T-cell (primary cell): ENCODE measurements around the gene NAGK. TPM values are rescaled to one million over a fixed set of nuclear protein-coding genes. Genes with fewer than 3 reads are reported as not detected.

Experiments used
- total RNA-seq, 35 experiments: library from RNA in 6 of 35; stranded (reverse) in 6 of 35; fragments of 120-200 nt in 1 of 35; gene quantifications; one replicate each; pipeline versions ENCODE4 v1.2.1 to v1.2.4 and lab custom pipeline; 2013 to 2026

The NAGK gene
- total RNA-seq, 5 donors from 2014 or later (not counting 1 experiment from before 2014, with no cell fraction given): 89.8 to 124 (median 111) TPM

Other genes starting within 250 kb of the NAGK start
- gene CLEC4F, start 248.0 kb upstream of the NAGK start, total RNA-seq: not detected
- gene CD207, start 232.8 kb upstream of the NAGK start, total RNA-seq: not detected
- gene VAX2, start 168.1 kb upstream of the NAGK start, total RNA-seq: not detected
- gene ATP6V1B1, start 132.7 kb upstream of the NAGK start, total RNA-seq: not detected
- gene ANKRD53, start 90.0 kb upstream of the NAGK start, total RNA-seq: under 1 TPM in 4 of 5 donors, not detected in 1; 0.20 to 0.88 (median 0.45) TPM
- gene TEX261, start 73.8 kb upstream of the NAGK start, total RNA-seq: 10 to 100 TPM; 35.9 to 60.3 (median 48.1) TPM
- gene MCEE, start 61.6 kb downstream of the NAGK start, total RNA-seq: 10 to 100 TPM; 13.7 to 22.4 (median 19.5) TPM
- 10 to 100 TPM; 34.8 to 49.6 (median 39.9) TPM for gene MPHOSPH10, start 62.0 kb downstream of the NAGK start, total RNA-seq
- gene PAIP2B, start 158.5 kb downstream of the NAGK start, total RNA-seq: 10 to 100 TPM in 1 of 5 donors, 1 to 10 TPM in 4; 4.8 to 10.1 (median 8.4) TPM